Glutamatergic neuron (in vitro differentiated cells): ENCODE data around the gene MLN. TPM values are rescaled to one million over a fixed set of nuclear protein-coding genes. Genes with fewer than 3 reads are reported as not detected.

ENCODE experiments used
- DNase-seq: peaks from one replicate; pipeline ENCODE4 v3.0.0; 2022
- H3K27ac Mint-ChIP-seq: one replicate; pipeline ENCODE4 v1.8.0; 2020; ENCODE audit warnings: mild to moderate bottlenecking, mixed read lengths, inconsistent platforms; ENCODE audit not compliant: unreplicated experiment
- H3K27me3 Mint-ChIP-seq: one replicate; pipeline ENCODE4 v1.8.0; 2020; ENCODE audit warnings: mild to moderate bottlenecking, moderate library complexity, mixed read lengths, inconsistent platforms; ENCODE audit not compliant: unreplicated experiment
- H3K36me3 Mint-ChIP-seq: one replicate; pipeline ENCODE4 v1.8.0; 2020; ENCODE audit warnings: mild to moderate bottlenecking, mixed read lengths, inconsistent platforms; ENCODE audit not compliant: unreplicated experiment
- H3K4me1 Mint-ChIP-seq: one replicate; pipeline ENCODE4 v1.8.0; 2020; ENCODE audit warnings: mild to moderate bottlenecking, low read depth, mixed read lengths, inconsistent platforms; ENCODE audit not compliant: unreplicated experiment
- H3K4me3 Mint-ChIP-seq: one replicate; pipeline ENCODE4 v1.8.0; 2020; ENCODE audit warnings: mild to moderate bottlenecking, mixed read lengths, inconsistent platforms; ENCODE audit not compliant: unreplicated experiment
- H3K9me3 Mint-ChIP-seq: one replicate; pipeline ENCODE4 v1.8.0; 2020; ENCODE audit warnings: mild to moderate bottlenecking, moderate library complexity, mixed read lengths, inconsistent platforms; ENCODE audit not compliant: unreplicated experiment
- CTCF ChIP-seq: fragments of 200-600 bp; sonication (generic); IDR thresholded peaks from one replicate; pipeline ENCODE4 v1.5.0; 2021; ENCODE audit not compliant: partially characterized antibody, unreplicated experiment
- total RNA-seq: library from RNA; stranded (reverse); fragmentation: NEBNext Ultra II Directional; extraction: Animal tissue kit (Norgen Biotek cat#: 25700); gene quantifications from one replicate; pipeline ENCODE4 v1.2.1, GENCODE V29; 2021; ENCODE audit not compliant: unreplicated experiment

Gene MLN
- total RNA-seq, 1 donor from 2014 or later: not detected

GRCh38 chr6:33770124-33770832 lies 33.5 kb downstream of the MLN start:
- Mint-ChIP-seq H3K4me1 (peaks cover 27% of the 10 kb centered on the region), H3K36me3 (no peaks in the 10 kb centered on the region), H3K9me3 (peaks cover 3% of the 10 kb centered on the region), H3K27ac (no peak overlapping the region), H3K4me3 (no peak overlapping the region), H3K27me3 (no peaks in the 10 kb centered on the region)
- TF ChIP-seq CTCF: no peak
- DNase-seq: no peak

GRCh38 chr6:33769248-33769821 lies 34.5 kb downstream of the MLN start:
- DNase-seq: no peak
- Mint-ChIP-seq H3K36me3 (no peaks in the 10 kb centered on the region), H3K27me3 (peaks cover 6% of the 10 kb centered on the region), H3K9me3 (peaks cover 3% of the 10 kb centered on the region), H3K4me3 (no peak overlapping the region), H3K27ac (no peak overlapping the region), H3K4me1 (peaks cover 27% of the 10 kb centered on the region)
- TF ChIP-seq CTCF: no peak

DNA sequence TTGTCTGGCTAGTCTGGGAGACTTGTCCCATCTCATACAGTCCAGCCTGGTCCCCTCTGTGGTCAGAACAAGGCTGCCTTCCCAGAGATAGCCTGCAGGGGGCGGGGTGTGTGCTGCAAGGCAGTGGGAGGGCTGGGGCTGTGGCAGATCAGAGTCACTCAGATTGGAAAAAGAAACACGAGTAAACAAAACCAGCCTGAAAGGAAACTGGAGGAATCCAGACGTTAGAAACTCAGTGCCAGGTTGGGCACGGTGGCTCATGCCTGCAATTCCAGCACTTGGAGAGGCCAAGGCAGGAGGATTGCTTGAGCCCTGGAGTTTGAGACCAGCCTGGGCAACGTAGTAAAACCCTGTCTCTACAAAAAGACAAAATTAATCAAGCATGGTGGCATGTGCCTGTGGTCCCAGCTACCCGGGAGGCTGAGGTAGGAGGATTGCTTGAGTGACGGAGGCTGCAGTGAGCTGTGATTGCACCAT lies 35.1 kb downstream of the MLN start:
- peak; percentile 82 for TF ChIP-seq CTCF
- H3K27ac Mint-ChIP-seq: peak overlapping the region; percentile 28

DNA sequence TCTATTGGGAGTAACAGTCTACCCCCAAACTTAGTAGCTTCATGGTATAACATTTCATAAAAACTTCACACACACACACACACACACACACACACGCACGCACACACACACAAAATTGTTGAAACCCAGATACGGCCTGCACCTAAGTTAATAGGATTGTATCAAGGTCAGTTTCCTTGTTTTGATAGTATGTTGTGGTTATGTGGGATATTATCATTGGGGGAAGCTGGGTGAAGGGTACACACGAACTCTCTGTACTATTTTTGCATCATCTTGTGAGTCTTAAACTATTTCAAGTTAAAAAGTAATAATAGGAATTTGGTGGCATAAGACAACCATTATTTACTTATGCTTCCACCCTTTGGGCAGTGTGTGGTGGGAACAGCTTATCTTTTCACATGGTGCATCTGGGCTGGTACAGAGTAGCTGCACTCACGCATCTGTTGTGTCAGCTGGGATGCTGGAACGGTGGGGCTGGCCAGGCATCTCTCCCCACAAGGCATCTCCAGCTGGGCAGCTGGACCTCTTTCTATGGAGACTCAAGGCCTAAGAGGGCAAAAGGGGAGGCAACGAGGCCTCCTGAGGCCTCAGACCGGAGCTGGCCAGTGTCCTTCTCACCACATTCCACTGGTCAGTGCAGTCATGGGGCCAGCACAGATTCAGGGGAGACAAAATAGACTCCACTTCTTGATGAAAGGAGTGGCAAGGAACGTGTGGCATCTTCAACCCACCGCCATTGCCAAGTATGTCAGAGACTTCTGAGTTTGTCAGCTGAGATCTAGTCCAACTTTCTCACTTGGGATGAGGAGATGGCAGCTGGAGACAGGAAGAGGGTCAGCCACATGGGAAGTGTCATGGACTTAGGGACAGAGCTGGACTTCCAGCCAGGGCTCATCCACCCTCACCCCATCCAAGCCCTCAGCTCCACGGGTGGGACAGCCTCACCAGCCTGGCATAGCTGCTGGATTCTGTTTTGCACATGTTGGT lies 36.6 kb downstream of the MLN start:
- H3K9me3 Mint-ChIP-seq: peaks cover 3% of the 10 kb centered on the region
- H3K36me3 Mint-ChIP-seq: no peaks in the 10 kb centered on the region
- H3K4me3 Mint-ChIP-seq: no peak overlapping the region
- H3K4me1 Mint-ChIP-seq: peaks cover 19% of the 10 kb centered on the region
- no peak for DNase-seq
- peaks cover 7% of the 10 kb centered on the region for H3K27me3 Mint-ChIP-seq
- H3K27ac Mint-ChIP-seq: peak overlapping the region; percentile 20
- no peak for TF ChIP-seq CTCF

More for the DNA sequence above, 35.1 kb downstream of the MLN start:
- H3K27me3 Mint-ChIP-seq: peaks cover 6% of the 10 kb centered on the region
- peaks cover 3% of the 10 kb centered on the region for H3K9me3 Mint-ChIP-seq
- peak overlapping the region; percentile 15 for H3K4me3 Mint-ChIP-seq
- DNase-seq: peak; percentile 95
- peaks cover 30% of the 10 kb centered on the region for H3K4me1 Mint-ChIP-seq
- no peaks in the 10 kb centered on the region for H3K36me3 Mint-ChIP-seq
